AG09309 (cell line): ENCODE results near the gene FGD6.
A peak's percentile ranks its signal among the peaks of the same experiment; 100 is the strongest.

ENCODE experiments used
- DNase-seq: peaks from one replicate; pipeline ENCODE4 v3.0.0-alpha.2; 2010; ENCODE audit warnings: low read depth
- H3K4me3 ChIP-seq: 2 replicates; pipeline ENCODE4 v1.5.1; 2011; ENCODE audit warnings: mild to moderate bottlenecking, low read depth, low read length, moderate library complexity; ENCODE audit not compliant: control insufficient read depth
- TF ChIP-seq, protein P1 (sequence below): IDR thresholded peaks from 2 replicates; pipeline ENCODE4 v1.5.1; 2011; ENCODE audit warnings: mild to moderate bottlenecking, low read depth, low read length, inconsistent platforms; ENCODE audit not compliant: insufficient read depth, control insufficient read depth; ENCODE audit errors: missing control alignments

FGD6 gene

DNA sequence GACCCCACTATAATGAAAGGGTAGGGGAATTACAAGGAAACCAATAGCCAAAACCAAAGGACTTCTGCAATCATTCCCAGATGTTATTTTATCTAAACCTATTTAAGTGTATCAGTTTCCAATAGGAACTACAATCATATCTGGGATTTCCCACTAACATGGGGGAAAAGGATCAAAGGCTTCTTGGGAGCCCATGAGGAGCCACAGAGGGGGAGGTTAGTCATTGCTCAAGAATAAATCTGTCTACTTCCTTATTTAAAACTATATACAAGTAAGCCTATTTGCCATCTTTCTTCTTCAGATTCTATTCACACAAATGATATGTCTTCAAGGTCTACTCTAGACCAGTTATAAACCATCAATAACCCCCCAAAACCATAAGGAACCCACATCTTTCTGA is 33.1 kb downstream of the FGD6 start:
- DNase-seq, result no peak
- no peak overlapping the region for H3K4me3 ChIP-seq
- TF ChIP-seq, protein P1, sequence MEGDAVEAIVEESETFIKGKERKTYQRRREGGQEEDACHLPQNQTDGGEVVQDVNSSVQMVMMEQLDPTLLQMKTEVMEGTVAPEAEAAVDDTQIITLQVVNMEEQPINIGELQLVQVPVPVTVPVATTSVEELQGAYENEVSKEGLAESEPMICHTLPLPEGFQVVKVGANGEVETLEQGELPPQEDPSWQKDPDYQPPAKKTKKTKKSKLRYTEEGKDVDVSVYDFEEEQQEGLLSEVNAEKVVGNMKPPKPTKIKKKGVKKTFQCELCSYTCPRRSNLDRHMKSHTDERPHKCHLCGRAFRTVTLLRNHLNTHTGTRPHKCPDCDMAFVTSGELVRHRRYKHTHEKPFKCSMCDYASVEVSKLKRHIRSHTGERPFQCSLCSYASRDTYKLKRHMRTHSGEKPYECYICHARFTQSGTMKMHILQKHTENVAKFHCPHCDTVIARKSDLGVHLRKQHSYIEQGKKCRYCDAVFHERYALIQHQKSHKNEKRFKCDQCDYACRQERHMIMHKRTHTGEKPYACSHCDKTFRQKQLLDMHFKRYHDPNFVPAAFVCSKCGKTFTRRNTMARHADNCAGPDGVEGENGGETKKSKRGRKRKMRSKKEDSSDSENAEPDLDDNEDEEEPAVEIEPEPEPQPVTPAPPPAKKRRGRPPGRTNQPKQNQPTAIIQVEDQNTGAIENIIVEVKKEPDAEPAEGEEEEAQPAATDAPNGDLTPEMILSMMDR, result no peak

DNA sequence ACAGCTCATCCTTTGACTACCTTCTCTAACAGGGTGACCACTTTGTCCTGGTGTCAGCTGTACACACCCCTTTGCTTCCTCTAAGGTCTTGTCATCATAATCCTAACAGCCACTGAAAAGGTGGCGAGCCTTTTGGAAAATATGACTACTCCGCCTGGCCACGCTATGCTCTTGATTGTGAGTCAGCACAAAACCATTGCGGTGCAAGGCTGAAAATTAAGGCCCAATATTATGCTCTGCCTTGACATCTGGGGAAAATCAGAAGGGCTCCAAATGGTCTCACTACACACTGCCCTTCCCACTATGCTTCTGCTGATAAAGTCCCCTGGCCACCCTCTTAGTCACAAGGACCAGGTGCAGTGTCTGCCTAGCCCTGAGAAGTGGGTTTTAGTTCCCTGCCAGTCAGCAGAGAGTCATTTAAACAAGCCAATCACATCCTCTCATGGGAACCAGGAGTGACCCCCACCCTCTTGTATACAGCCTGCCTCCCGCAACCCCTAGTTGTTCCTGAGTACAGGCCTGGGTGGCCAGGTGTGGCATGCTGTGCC is 34.3 kb downstream of the FGD6 start:
- peak; percentile 75 for DNase-seq
- TF ChIP-seq, protein P1, result no peak
- no peak overlapping the region for H3K4me3 ChIP-seq

DNA sequence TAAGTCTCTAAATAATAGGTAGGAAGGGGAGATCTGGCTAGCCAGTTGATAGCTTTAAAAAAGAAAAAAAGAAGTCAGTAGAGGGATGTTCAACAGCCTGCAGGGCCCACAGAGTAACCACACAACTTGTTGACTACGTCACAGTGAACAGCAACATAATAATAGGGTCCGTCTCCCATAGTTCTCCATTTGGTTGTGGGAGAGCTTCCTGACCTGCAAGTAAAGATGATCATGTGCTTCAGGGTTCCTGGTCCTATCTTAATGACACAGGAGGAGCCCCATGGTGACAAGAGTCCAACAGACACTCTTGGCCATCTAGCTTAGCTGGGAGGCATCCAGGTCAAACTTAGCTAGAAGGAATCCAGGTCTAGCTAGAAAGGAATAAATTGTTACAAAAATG is 36.2 kb downstream of the FGD6 start:
- H3K4me3 ChIP-seq, result no peak overlapping the region
- no peak for DNase-seq
- TF ChIP-seq, protein P1, result no peak

DNA sequence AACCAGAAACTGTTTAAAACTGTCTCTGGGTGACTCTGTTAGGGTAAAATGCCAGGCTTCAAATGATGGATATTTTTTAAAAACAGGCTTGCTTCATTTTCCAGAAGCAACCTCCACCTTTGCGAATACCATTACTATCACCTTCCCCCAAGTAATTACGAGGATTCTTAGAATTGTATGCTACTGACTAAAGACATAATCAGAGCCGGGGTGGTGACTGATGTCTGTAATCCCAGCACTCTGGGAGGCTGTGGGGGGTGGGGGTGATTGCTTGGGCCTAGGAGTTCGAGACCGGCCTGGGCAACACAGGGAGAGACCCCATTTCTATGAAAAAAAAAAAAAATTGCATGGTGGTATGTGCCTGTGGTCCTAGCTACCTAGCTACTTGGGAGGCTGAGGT is 38.3 kb downstream of the FGD6 start:
- TF ChIP-seq, protein P1, result no peak
- DNase-seq, result no peak
- H3K4me3 ChIP-seq, result no peak overlapping the region

DNA sequence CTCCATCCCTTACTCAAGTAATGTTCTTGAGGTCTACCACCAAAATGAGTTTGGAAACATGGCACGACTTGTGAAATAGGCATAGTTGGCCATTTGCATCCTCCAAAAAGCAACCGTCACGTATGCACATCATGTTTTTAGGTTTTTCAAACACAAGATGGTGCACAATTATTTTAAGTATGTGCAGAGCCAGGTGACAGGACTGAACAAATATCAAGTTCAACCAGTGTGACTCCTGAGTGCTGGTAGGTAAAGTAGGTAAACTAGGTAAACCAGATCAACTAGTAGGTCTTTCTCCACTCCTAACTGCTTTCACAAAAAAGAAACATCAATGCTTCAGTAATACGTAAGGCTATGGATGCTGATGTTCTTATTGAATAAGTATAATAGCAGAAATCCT is 39.1 kb downstream of the FGD6 start:
- TF ChIP-seq, protein P1, result no peak
- H3K4me3 ChIP-seq, result no peak overlapping the region
- no peak for DNase-seq

DNA sequence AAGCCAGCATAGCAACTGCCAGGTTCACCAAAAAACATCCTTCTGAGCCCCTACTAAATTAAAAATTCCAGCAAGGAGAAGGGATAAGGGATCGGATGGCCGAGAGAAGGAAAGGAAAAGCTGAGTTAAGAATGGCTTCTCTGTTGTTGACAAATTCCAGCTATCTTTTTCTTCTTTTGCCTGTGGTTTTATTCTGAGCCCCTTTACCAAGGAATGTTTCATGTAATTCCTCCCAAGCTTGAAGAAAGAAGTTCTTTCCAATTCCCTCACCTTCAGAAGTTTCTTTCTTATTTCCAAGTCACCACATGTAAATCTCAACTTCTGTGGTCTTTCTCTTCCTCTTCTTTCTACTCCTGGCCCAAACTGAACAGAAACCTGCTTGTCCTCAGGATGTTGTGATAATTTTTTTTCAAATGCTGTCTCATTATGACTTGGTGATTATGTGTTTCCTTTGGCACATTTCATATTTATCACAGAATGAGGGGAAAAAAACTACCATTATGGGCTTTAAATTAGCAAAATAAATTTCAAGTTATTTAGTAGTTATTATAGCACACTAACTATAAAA is 40.0 kb downstream of the FGD6 start:
- no peak for DNase-seq
- TF ChIP-seq, protein P1, result no peak
- H3K4me3 ChIP-seq, result no peak overlapping the region
